A673 (cell line): ENCODE measurements around the gene SPATA46. TPM values are rescaled to one million over a fixed set of nuclear protein-coding genes. Genes with fewer than 3 reads are reported as not detected.

Source experiments
- BruUV-seq: library from RNA; stranded (reverse); fragments of 400-500 nt; replicated peaks from 2 replicates; lab custom pipeline; 2021; lab: Mats Ljungman, UMichigan
- CTCF ChIA-PET: fragments of 300-600 bp; sonication (Branson Sonifier 250); formaldehyde crosslinking; loops from one replicate; lab custom pipeline; 2022; ENCODE audit warnings: antibody characterized with exemption; lab: Charles Lee
- POLR2A ChIA-PET: fragments of 300-600 bp; sonication (Branson Sonifier 250); formaldehyde crosslinking; loops from one replicate; lab custom pipeline; 2022; ENCODE audit warnings: antibody characterized with exemption; ENCODE audit not compliant: low non-redundant PET; lab: Charles Lee
- DNase-seq: peaks from one replicate; pipeline ENCODE4 v3.0.0-alpha.2; 2015; ENCODE audit warnings: low spot score
- H3K27ac ChIP-seq: fragments of 200-600 bp; sonication (generic); 2 replicates; pipeline ENCODE4 v1.5.1; 2016; ENCODE audit warnings: mixed run types, low read depth, mild to moderate bottlenecking, mixed read lengths, antibody characterized with exemption, low read length; ENCODE audit not compliant: poor library complexity, severe bottlenecking
- H3K27me3 ChIP-seq: fragments of 200-600 bp; sonication (generic); replicated peaks from 2 replicates; pipeline ENCODE4 v1.6.1; 2017; ENCODE audit warnings: mixed run types, low read depth, mild to moderate bottlenecking, mixed read lengths, antibody characterized with exemption, low read length; ENCODE audit not compliant: insufficient read depth, poor library complexity
- H3K36me3 ChIP-seq: fragments of 200-600 bp; sonication (generic); 2 replicates; pipeline ENCODE4 v1.6.1; 2016; ENCODE audit warnings: mixed run types, mild to moderate bottlenecking, mixed read lengths, antibody characterized with exemption, low read length; ENCODE audit not compliant: insufficient read depth, poor library complexity, severe bottlenecking
- H3K4me1 ChIP-seq: fragments of 200-600 bp; sonication (generic); 2 replicates; pipeline ENCODE4 v1.6.1; 2017; ENCODE audit warnings: mixed run types, mild to moderate bottlenecking, mixed read lengths, antibody characterized with exemption, low read length; ENCODE audit not compliant: insufficient read depth, poor library complexity, severe bottlenecking
- H3K4me3 ChIP-seq: fragments of 200-600 bp; sonication (generic); 2 replicates; pipeline ENCODE4 v1.5.1; 2016; ENCODE audit warnings: low read depth, mixed run types, mild to moderate bottlenecking, mixed read lengths, low read length; ENCODE audit not compliant: poor library complexity, severe bottlenecking
- H3K9me3 ChIP-seq: fragments of 200-600 bp; sonication (generic); 2 replicates; pipeline ENCODE4 v1.6.1; 2016; ENCODE audit warnings: mixed run types, low read depth, mild to moderate bottlenecking, mixed read lengths, antibody characterized with exemption, low read length; ENCODE audit not compliant: poor library complexity, severe bottlenecking
- EZH2 ChIP-seq: fragments of 200-600 bp; sonication (generic); IDR thresholded peaks from 2 replicates; pipeline ENCODE4 v1.6.1; 2017; ENCODE audit warnings: borderline replicate concordance, low read depth, mild to moderate bottlenecking, mixed read lengths, antibody characterized with exemption, low read length; ENCODE audit not compliant: poor library complexity, severe bottlenecking
- intact Hi-C: fragments of 100-400 bp; cut with micrococcal nuclease; formaldehyde crosslinking; loops from one replicate; pipeline ENCODE4 v1.10.0; 2022; ENCODE audit not compliant: unreplicated experiment
- total RNA-seq: library from RNA; stranded (reverse); gene quantifications from 2 replicates; pipeline ENCODE4 v1.2.3, GENCODE V29; 2021
- TF ChIP-seq, protein P1 (sequence below): fragments of 300-800, 200-600 bp; sonication (generic); conservative IDR thresholded peaks from 2 replicates; pipeline ENCODE4 v1.5.1; 2017; ENCODE audit warnings: low read depth, mild to moderate bottlenecking, antibody characterized with exemption, low read length, moderate library complexity, mixed read lengths

Gene SPATA46
- total RNA-seq, 1 experiment from 2014 or later: not detected

DNA sequence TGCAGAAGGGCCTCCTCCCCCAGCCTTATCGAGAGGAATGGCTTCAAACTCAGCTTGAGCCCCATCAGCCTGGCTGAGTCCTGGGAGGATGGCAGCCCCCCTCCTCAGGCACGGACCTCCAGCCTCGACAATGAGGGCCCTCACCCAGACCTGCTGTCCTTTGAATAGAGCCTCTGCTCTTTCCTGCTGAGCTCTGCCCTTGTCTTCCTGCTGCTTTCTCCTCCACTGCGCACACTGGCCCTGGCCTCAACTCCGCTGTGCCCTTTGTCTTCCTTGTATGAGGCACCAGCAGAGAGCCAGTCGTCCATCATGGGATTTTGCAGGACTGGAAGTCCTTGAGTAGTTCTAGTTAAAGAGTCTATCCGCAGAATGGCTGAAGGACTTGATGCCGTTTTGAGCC is 6.9 kb upstream of the SPATA46 start:
- no peak for TF ChIP-seq EZH2
- TF ChIP-seq, protein P1, sequence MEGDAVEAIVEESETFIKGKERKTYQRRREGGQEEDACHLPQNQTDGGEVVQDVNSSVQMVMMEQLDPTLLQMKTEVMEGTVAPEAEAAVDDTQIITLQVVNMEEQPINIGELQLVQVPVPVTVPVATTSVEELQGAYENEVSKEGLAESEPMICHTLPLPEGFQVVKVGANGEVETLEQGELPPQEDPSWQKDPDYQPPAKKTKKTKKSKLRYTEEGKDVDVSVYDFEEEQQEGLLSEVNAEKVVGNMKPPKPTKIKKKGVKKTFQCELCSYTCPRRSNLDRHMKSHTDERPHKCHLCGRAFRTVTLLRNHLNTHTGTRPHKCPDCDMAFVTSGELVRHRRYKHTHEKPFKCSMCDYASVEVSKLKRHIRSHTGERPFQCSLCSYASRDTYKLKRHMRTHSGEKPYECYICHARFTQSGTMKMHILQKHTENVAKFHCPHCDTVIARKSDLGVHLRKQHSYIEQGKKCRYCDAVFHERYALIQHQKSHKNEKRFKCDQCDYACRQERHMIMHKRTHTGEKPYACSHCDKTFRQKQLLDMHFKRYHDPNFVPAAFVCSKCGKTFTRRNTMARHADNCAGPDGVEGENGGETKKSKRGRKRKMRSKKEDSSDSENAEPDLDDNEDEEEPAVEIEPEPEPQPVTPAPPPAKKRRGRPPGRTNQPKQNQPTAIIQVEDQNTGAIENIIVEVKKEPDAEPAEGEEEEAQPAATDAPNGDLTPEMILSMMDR: no peak
- Histone ChIP-seq H3K4me3 (no peak overlapping the region), H3K4me1 (peaks cover 24% of the 10 kb centered on the region), H3K9me3 (no peaks in the 10 kb centered on the region), H3K27ac (peak overlapping the region; percentile 66), H3K36me3 (peaks cover 9% of the 10 kb centered on the region), H3K27me3 (no peaks in the 10 kb centered on the region)
- no TSS peak for BruUV-seq
- ChIA-PET POLR2A (no interaction called here), CTCF (no interaction called here)
- intact Hi-C loops: no loop called here
- DNase-seq: no peak

DNA sequence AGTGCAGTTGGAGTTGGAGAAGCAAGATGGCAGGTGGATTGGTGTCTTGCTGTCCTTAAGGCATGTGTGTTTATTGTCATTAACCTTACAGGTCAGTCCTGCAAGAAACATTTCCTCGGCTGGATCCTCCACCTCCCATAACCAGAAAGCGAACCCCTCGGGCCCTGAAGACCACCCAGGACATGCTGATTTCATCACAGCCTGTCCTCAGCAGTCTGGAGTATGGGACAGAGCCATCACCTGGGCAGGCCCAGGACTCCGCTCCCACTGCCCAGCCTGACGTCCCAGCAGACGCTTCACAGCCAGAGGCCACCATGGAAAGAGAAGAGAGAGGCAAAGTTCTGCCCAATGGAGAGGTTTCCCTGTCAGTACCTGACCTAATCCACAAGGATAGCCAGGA is 6.4 kb upstream of the SPATA46 start:
- DNase-seq: no peak
- CTCF ChIA-PET: no interaction called here
- no peaks in the 10 kb centered on the region for H3K27me3 ChIP-seq
- peaks cover 20% of the 10 kb centered on the region for H3K4me1 ChIP-seq
- no peaks in the 10 kb centered on the region for H3K9me3 ChIP-seq
- peaks cover 9% of the 10 kb centered on the region for H3K36me3 ChIP-seq
- H3K27ac ChIP-seq: peak overlapping the region; percentile 66
- H3K4me3 ChIP-seq: no peak overlapping the region
- intact Hi-C loops: no loop called here
- TF ChIP-seq EZH2: no peak
- TF ChIP-seq, protein P1: no peak
- BruUV-seq: no TSS peak
- POLR2A ChIA-PET: no interaction called here

DNA sequence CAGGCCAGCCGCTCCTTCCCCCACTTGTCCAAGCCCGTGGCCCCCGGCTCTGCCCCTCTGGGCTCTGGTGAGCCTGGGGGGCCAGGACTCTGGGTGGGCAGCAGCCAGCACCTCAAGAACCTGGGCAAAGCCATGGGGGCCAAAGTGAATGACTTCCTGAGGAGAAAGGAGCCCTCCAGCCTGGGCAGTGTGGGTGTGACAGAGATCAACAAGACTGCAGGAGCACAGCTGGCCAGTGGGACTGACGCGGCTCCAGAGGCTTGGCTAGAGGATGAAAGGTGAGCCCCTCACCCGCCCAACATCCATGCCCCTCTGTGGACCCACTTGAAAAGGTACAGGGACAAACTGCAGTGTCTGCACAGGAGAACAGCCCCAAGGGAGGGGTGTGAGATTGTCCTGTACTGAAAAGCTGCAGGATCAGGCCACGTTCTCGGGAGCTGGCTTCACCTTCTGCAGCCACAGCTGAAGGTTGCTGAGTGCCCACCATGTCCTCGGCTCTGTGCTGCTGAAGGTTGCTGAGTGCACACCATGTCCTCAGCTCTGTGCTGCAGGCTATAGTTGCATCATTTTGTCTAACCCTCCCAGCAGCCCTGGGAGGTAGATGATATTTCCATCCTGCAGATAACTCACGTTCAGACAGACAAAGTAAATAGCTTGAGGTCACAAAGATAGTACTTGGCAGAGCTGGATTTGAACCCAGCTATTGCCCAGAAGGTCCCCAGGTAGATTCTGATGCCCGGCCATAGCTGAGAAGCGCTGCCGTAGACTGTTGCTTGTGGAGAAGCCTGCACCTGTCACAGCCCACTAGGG is 5.5 kb upstream of the SPATA46 start:
- ChIA-PET CTCF (no interaction called here), POLR2A (no interaction called here)
- no peak for DNase-seq

More for the DNA sequence above, 5.5 kb upstream of the SPATA46 start:
- no peak overlapping the region for H3K27ac ChIP-seq
- intact Hi-C loops: no loop called here
- no peak overlapping the region for H3K4me3 ChIP-seq
- peaks cover 9% of the 10 kb centered on the region for H3K36me3 ChIP-seq
- TF ChIP-seq, protein P1: no peak
- no peak for TF ChIP-seq EZH2
- peaks cover 10% of the 10 kb centered on the region for H3K4me1 ChIP-seq
- BruUV-seq: no TSS peak
- no peaks in the 10 kb centered on the region for H3K27me3 ChIP-seq
- no peaks in the 10 kb centered on the region for H3K9me3 ChIP-seq
